ENCODE data around the gene KCNQ1.

DNA sequence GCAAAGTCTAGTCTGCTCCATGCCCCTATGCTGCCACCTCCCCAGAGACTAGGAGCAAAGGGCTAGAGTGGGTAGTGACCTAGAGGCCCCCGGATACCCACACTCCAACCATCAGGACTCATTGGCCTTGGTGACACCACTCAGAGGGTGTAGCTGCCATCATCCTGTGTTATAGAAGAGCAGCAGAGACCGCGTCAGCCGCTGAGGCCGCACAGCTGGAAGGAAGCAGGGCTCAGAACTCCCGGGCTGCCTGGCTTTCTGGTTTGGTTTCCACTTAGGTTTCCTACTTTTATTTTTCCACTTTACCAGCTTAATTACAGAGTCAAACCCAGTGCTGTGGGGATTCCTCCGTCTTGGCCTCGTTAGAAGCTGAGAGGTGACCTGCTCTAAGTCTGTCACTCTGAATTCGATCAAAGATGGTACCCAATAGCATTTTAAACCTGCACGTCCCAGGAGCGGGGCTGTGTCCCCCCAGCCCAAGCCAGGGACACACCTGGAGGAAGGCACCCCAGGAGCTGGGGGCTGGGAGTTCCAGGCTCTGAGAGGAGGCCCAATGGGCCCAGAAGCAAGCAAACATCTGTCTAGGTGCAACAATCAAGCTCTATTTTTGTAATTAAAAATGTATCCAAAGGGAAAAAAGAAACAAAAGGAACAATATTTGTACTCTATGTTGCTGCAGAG is 442.8 kb downstream of the KCNQ1 start:
- TF ChIP-seq, protein P1, sequence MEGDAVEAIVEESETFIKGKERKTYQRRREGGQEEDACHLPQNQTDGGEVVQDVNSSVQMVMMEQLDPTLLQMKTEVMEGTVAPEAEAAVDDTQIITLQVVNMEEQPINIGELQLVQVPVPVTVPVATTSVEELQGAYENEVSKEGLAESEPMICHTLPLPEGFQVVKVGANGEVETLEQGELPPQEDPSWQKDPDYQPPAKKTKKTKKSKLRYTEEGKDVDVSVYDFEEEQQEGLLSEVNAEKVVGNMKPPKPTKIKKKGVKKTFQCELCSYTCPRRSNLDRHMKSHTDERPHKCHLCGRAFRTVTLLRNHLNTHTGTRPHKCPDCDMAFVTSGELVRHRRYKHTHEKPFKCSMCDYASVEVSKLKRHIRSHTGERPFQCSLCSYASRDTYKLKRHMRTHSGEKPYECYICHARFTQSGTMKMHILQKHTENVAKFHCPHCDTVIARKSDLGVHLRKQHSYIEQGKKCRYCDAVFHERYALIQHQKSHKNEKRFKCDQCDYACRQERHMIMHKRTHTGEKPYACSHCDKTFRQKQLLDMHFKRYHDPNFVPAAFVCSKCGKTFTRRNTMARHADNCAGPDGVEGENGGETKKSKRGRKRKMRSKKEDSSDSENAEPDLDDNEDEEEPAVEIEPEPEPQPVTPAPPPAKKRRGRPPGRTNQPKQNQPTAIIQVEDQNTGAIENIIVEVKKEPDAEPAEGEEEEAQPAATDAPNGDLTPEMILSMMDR (IDR thresholded peaks at IDR 0.05) = no peak
- TF ChIP-seq POLR2A (IDR thresholded peaks at IDR 0.05) (no peak), POLR2AphosphoS5 (IDR thresholded peaks at IDR 0.05) (no peak), EP300 (IDR thresholded peaks at IDR 0.05) (no peak)

Measured in sigmoid colon (tissue), 4 donors.